Measurements from ENCODE around the gene SLC22A23.

Gene SLC22A23

GRCh38 chr6:3290149-3290930 lies 166.5 kb downstream of the SLC22A23 start:
- DNase-seq (ENCODE audit: low read depth, low spot score), result no peak
- Histone ChIP-seq H3K4me3 (no peak overlapping the region), H3K9ac (ENCODE audit: insufficient read length) (no peak overlapping the region), H3K9me3 (ENCODE audit: low read depth, low read length) (no peaks in the 10 kb centered on the region), H3K27ac (no peak overlapping the region), H3K36me3 (ENCODE audit: insufficient read depth, low read length) (no peaks in the 10 kb centered on the region)
- TF ChIP-seq FOXP2 (optimal IDR thresholded peaks at IDR 0.05; ENCODE audit: control extremely low read depth, extremely low read length, insufficient read depth) (no peak), EZH2 (IDR thresholded peaks at IDR 0.05) (no peak), POLR2AphosphoS5 (IDR thresholded peaks at IDR 0.05; ENCODE audit: borderline replicate concordance, low read depth, low read length) (no peak)

- no peaks in the 10 kb centered on the region for H3K36me3 ChIP-seq (ENCODE audit: insufficient read depth, low read length)
- DNase-seq (ENCODE audit: low read depth, low spot score), result no peak
- no peaks in the 10 kb centered on the region for H3K9me3 ChIP-seq (ENCODE audit: low read depth, low read length)
- no peak for TF ChIP-seq POLR2AphosphoS5 (IDR thresholded peaks at IDR 0.05; ENCODE audit: borderline replicate concordance, low read depth, low read length)
- no peak for TF ChIP-seq FOXP2 (optimal IDR thresholded peaks at IDR 0.05; ENCODE audit: control extremely low read depth, extremely low read length, insufficient read depth)
- TF ChIP-seq EZH2 (IDR thresholded peaks at IDR 0.05), result no peak
- H3K27ac ChIP-seq, result no peak overlapping the region
- H3K4me3 ChIP-seq, result no peak overlapping the region
- H3K9ac ChIP-seq (ENCODE audit: insufficient read length), result no peak overlapping the region
Observed at GRCh38 chr6:3289664-3290055, 167.2 kb downstream of the SLC22A23 start.

- DNase-seq (ENCODE audit: low read depth, low spot score), result no peak
- TF ChIP-seq EZH2 (IDR thresholded peaks at IDR 0.05) (no peak), FOXP2 (optimal IDR thresholded peaks at IDR 0.05; ENCODE audit: control extremely low read depth, extremely low read length, insufficient read depth) (no peak), POLR2AphosphoS5 (IDR thresholded peaks at IDR 0.05; ENCODE audit: borderline replicate concordance, low read depth, low read length) (no peak)
- H3K9ac ChIP-seq (ENCODE audit: insufficient read length), result no peak overlapping the region
- H3K4me3 ChIP-seq, result no peak overlapping the region
- no peaks in the 10 kb centered on the region for H3K9me3 ChIP-seq (ENCODE audit: low read depth, low read length)
- H3K36me3 ChIP-seq (ENCODE audit: insufficient read depth, low read length), result no peaks in the 10 kb centered on the region
- H3K27ac ChIP-seq, result no peak overlapping the region
Observed at GRCh38 chr6:3288711-3289663, 167.9 kb downstream of the SLC22A23 start.

- H3K9ac ChIP-seq (ENCODE audit: insufficient read length), result no peak overlapping the region
- H3K36me3 ChIP-seq (ENCODE audit: insufficient read depth, low read length), result no peaks in the 10 kb centered on the region
- H3K27ac ChIP-seq, result no peak overlapping the region
- no peaks in the 10 kb centered on the region for H3K9me3 ChIP-seq (ENCODE audit: low read depth, low read length)
- H3K4me3 ChIP-seq, result no peak overlapping the region
- TF ChIP-seq EZH2 (IDR thresholded peaks at IDR 0.05) (no peak), FOXP2 (optimal IDR thresholded peaks at IDR 0.05; ENCODE audit: control extremely low read depth, extremely low read length, insufficient read depth) (no peak)
- DNase-seq (ENCODE audit: low read depth, low spot score), result no peak
Observed at GRCh38 chr6:3287976-3288707, 168.7 kb downstream of the SLC22A23 start.

- DNase-seq (ENCODE audit: low read depth, low spot score), result no peak
- no peak overlapping the region for H3K9ac ChIP-seq (ENCODE audit: insufficient read length)
- TF ChIP-seq POLR2AphosphoS5 (IDR thresholded peaks at IDR 0.05; ENCODE audit: borderline replicate concordance, low read depth, low read length), result no peak
- no peak for TF ChIP-seq FOXP2 (optimal IDR thresholded peaks at IDR 0.05; ENCODE audit: control extremely low read depth, extremely low read length, insufficient read depth)
- TF ChIP-seq EZH2 (IDR thresholded peaks at IDR 0.05), result no peak
- no peak overlapping the region for H3K27ac ChIP-seq
- no peaks in the 10 kb centered on the region for H3K36me3 ChIP-seq (ENCODE audit: insufficient read depth, low read length)
- no peak overlapping the region for H3K4me3 ChIP-seq
- H3K9me3 ChIP-seq (ENCODE audit: low read depth, low read length), result no peaks in the 10 kb centered on the region
Observed at GRCh38 chr6:3287308-3287707, 169.5 kb downstream of the SLC22A23 start.

- no peak for TF ChIP-seq EZH2 (IDR thresholded peaks at IDR 0.05)
- TF ChIP-seq FOXP2 (optimal IDR thresholded peaks at IDR 0.05; ENCODE audit: control extremely low read depth, extremely low read length, insufficient read depth), result no peak
- no peak for TF ChIP-seq POLR2AphosphoS5 (IDR thresholded peaks at IDR 0.05; ENCODE audit: borderline replicate concordance, low read depth, low read length)
- Histone ChIP-seq H3K36me3 (ENCODE audit: insufficient read depth, low read length) (no peaks in the 10 kb centered on the region), H3K9me3 (ENCODE audit: low read depth, low read length) (no peaks in the 10 kb centered on the region), H3K9ac (ENCODE audit: insufficient read length) (no peak overlapping the region), H3K4me3 (no peak overlapping the region), H3K27ac (no peak overlapping the region)
- DNase-seq (ENCODE audit: low read depth, low spot score), result no peak
Observed at GRCh38 chr6:3286641-3287171, 170.1 kb downstream of the SLC22A23 start.

- no peak for TF ChIP-seq POLR2AphosphoS5 (IDR thresholded peaks at IDR 0.05; ENCODE audit: borderline replicate concordance, low read depth, low read length)
- no peak for TF ChIP-seq FOXP2 (optimal IDR thresholded peaks at IDR 0.05; ENCODE audit: control extremely low read depth, extremely low read length, insufficient read depth)
- no peak for TF ChIP-seq EZH2 (IDR thresholded peaks at IDR 0.05)
- no peak for DNase-seq (ENCODE audit: low read depth, low spot score)
- no peak overlapping the region for H3K4me3 ChIP-seq
- no peak overlapping the region for H3K9ac ChIP-seq (ENCODE audit: insufficient read length)
- H3K36me3 ChIP-seq (ENCODE audit: insufficient read depth, low read length), result no peaks in the 10 kb centered on the region
- no peak overlapping the region for H3K27ac ChIP-seq
- H3K9me3 ChIP-seq (ENCODE audit: low read depth, low read length), result no peaks in the 10 kb centered on the region
Observed at GRCh38 chr6:3285732-3286131, 171.1 kb downstream of the SLC22A23 start.

All from SK-N-MC (cell line).